IgD-negative memory B cell (primary cell): Measurements from ENCODE around the gene BZW2. TPM values are rescaled to one million over a fixed set of nuclear protein-coding genes. Genes with fewer than 3 reads are reported as not detected.

Experiments
- H3K27ac Mint-ChIP-seq, 3 donors: one replicate each; pipeline ENCODE4 v1.8.0; 2020 to 2022; ENCODE audit warnings: mild to moderate bottlenecking in 3 of 3, mixed read lengths in 3 of 3, moderate library complexity in 1 of 3
- H3K27me3 Mint-ChIP-seq: one replicate; pipeline ENCODE4 v1.8.0; 2021; ENCODE audit warnings: mixed read lengths
- H3K36me3 Mint-ChIP-seq: one replicate; pipeline ENCODE4 v1.8.0; 2020; ENCODE audit warnings: mild to moderate bottlenecking, mixed read lengths
- H3K4me1 Mint-ChIP-seq, 3 donors: one replicate each; pipeline ENCODE4 v1.8.0; 2020 to 2022; ENCODE audit warnings: mixed read lengths in 3 of 3, mild to moderate bottlenecking in 1 of 3
- H3K4me3 Mint-ChIP-seq, 4 donors: one replicate each; pipeline ENCODE4 v1.8.0; 2020 to 2022; ENCODE audit warnings: mild to moderate bottlenecking in 4 of 4, mixed read lengths in 4 of 4, moderate library complexity in 3 of 4
- H3K9me3 Mint-ChIP-seq, 3 donors: one replicate each; pipeline ENCODE4 v1.8.0; 2020 to 2021; ENCODE audit warnings: mixed read lengths in 3 of 3, mild to moderate bottlenecking in 1 of 3
- polyA plus RNA-seq: library from polyadenylated mRNA; unstranded; fragments of 300-500 nt; fragmentation: Illumina TruSeq; gene quantifications from one replicate; pipeline ENCODE4 v1.2.3, GENCODE V29; 2021

Gene BZW2
- polyA plus RNA-seq, 1 donor from 2014 or later, result 43.8 TPM

DNA sequence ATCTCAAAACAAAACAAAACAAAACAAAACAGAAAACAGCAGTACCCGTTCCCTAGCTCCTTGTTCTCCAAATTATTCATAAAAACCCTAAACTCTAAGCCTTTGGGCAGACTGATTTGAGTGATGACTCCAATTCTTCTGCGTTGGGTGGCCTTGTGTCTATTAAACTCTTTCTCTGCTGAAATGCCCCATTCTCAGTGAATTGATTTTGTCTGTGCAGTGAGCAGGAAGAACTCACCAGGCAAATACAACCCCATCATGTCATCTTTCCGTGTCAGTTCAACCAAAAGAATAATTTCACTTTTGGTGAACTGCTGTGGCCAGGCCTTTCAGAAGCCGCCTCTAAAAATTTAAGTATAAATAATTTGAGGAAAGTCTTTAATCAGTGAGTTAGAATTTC is 89.0 kb downstream of the BZW2 start:
- peaks cover 0 to 4% (median 0%) of the 10 kb centered on the region in 3 donors for H3K4me1 Mint-ChIP-seq
- no peaks in the 10 kb centered on the region for H3K9me3 Mint-ChIP-seq
- no peaks in the 10 kb centered on the region for H3K36me3 Mint-ChIP-seq
- no peaks in the 10 kb centered on the region for H3K27me3 Mint-ChIP-seq
- H3K4me3 Mint-ChIP-seq, result peak overlapping the region in 1 of 4 donors; percentile 43
- H3K27ac Mint-ChIP-seq, result no peak overlapping the region

GRCh38 chr7:16738011-16738688 is 92.2 kb downstream of the BZW2 start:
- Mint-ChIP-seq H3K4me3 (no peak overlapping the region), H3K4me1 (peaks cover 0 to 4% (median 2%) of the 10 kb centered on the region in 3 donors), H3K9me3 (no peaks in the 10 kb centered on the region), H3K36me3 (no peaks in the 10 kb centered on the region), H3K27me3 (no peaks in the 10 kb centered on the region), H3K27ac (no peak overlapping the region)

GRCh38 chr7:16739863-16740622 is 94.1 kb downstream of the BZW2 start:
- Mint-ChIP-seq H3K36me3 (no peaks in the 10 kb centered on the region), H3K4me1 (peaks cover 0 to 3% (median 2%) of the 10 kb centered on the region in 3 donors), H3K27me3 (no peaks in the 10 kb centered on the region), H3K4me3 (no peak overlapping the region), H3K27ac (no peak overlapping the region), H3K9me3 (no peaks in the 10 kb centered on the region)

- Mint-ChIP-seq H3K4me3 (no peak overlapping the region), H3K9me3 (no peaks in the 10 kb centered on the region), H3K27ac (no peak overlapping the region)
Measured at GRCh38 chr7:16740623-16740953, 94.6 kb downstream of the BZW2 start.

DNA sequence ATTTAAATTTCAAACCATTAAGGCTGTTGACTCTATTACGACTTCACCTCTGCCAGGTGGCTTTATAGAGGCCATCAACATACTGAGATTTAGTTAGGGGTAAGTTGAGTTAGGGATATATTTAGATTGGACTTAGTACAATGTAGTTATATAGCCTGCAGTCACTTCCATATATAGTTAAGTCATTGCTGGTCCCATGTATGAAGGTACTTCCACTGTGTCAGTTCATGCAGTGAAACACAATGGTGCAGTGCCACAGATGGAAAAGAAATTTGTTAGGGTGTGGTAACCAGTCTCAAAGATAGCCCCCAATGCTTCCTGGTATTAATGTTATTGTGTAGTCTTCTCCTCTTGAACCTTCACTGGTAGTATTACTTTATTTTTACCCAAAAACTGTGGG is 95.0 kb downstream of the BZW2 start:
- Mint-ChIP-seq H3K27me3 (no peaks in the 10 kb centered on the region), H3K27ac (no peak overlapping the region), H3K9me3 (no peaks in the 10 kb centered on the region), H3K4me1 (peaks cover 0 to 2% (median 0%) of the 10 kb centered on the region in 3 donors), H3K4me3 (no peak overlapping the region), H3K36me3 (no peaks in the 10 kb centered on the region)

More at GRCh38 chr7:16740623-16740953, 94.6 kb downstream of the BZW2 start:
- no peaks in the 10 kb centered on the region for H3K27me3 Mint-ChIP-seq
- peaks cover 0 to 2% (median 0%) of the 10 kb centered on the region in 3 donors for H3K4me1 Mint-ChIP-seq
- H3K36me3 Mint-ChIP-seq, result no peaks in the 10 kb centered on the region

DNA sequence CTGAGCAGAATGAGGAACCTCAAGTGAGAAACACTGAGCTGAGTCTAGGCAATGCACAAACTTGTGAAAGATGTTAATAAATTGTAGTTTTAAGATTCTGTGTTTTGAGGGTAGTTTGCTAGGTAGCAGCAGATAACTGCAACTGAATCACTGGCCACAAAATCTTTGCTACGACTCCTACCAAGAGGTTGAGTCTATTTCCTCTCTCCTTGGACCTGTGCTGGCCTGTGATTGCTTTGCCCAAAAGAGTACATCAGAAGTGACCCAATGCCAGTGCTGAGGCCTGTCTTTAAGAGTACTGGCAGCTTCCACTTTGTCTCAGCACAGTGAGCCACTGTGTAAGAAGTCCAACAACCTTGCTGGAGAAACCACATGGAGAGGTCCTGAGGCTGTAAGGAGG is 95.7 kb downstream of the BZW2 start:
- Mint-ChIP-seq H3K27ac (no peak overlapping the region), H3K9me3 (no peaks in the 10 kb centered on the region), H3K4me3 (no peak overlapping the region), H3K27me3 (no peaks in the 10 kb centered on the region), H3K4me1 (peaks cover 0 to 2% (median 0%) of the 10 kb centered on the region in 3 donors), H3K36me3 (no peaks in the 10 kb centered on the region)

DNA sequence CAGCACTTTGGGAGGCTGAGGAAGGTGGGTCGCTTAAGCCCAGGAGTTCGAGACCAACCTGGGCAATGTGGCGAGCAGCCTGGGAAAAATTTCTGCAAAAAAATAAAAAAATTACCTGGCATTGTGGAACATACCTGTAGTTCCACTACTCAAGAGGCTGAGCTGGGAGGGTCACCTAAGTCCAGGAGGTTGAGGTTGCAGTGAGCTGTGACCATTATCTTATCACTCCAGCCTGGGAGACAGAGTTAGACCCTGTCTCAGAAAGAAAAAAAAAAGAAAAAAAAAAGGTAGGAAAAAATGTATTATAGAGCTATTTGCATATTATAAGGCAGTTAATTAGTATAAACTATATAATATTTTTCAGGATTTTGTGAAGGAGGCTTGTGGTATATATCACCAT is 96.6 kb downstream of the BZW2 start:
- Mint-ChIP-seq H3K9me3 (no peaks in the 10 kb centered on the region), H3K27ac (no peak overlapping the region), H3K36me3 (no peaks in the 10 kb centered on the region), H3K4me1 (peaks cover 0 to 2% (median 0%) of the 10 kb centered on the region in 3 donors), H3K4me3 (no peak overlapping the region), H3K27me3 (no peaks in the 10 kb centered on the region)

DNA sequence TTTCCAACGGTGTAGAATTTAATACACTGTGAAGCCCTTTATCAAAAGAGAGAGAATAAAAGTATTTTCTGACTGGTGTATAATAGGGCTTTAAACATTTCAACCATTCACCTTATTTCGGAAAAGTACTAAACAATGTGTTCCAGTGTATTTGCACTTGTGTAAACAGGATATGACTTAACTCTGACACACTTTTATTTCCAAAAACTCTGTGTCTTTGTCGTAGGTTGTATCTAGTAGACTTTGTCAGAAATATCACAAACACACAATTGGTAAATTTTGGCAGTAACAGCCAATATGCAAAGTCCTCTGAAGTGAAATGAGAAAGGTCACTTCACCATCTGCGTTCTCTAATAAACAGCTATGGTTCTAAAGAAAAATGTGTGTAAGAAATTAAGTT is 97.3 kb downstream of the BZW2 start:
- Mint-ChIP-seq H3K36me3 (no peaks in the 10 kb centered on the region), H3K27me3 (no peaks in the 10 kb centered on the region), H3K4me3 (no peak overlapping the region), H3K9me3 (no peaks in the 10 kb centered on the region), H3K27ac (no peak overlapping the region), H3K4me1 (peaks cover 0 to 2% (median 0%) of the 10 kb centered on the region in 3 donors)

GRCh38 chr7:16744518-16745250 is 98.7 kb downstream of the BZW2 start:
- Mint-ChIP-seq H3K4me1 (peaks cover 0 to 2% (median 0%) of the 10 kb centered on the region in 3 donors), H3K36me3 (no peaks in the 10 kb centered on the region), H3K9me3 (no peaks in the 10 kb centered on the region), H3K27me3 (no peaks in the 10 kb centered on the region), H3K27ac (no peak overlapping the region), H3K4me3 (no peak overlapping the region)

- no peaks in the 10 kb centered on the region for H3K9me3 Mint-ChIP-seq
- H3K27ac Mint-ChIP-seq, result peak overlapping the region in 1 of 3 donors; percentile 5
- no peaks in the 10 kb centered on the region for H3K27me3 Mint-ChIP-seq
- no peaks in the 10 kb centered on the region for H3K36me3 Mint-ChIP-seq
- H3K4me3 Mint-ChIP-seq, result peak overlapping the region in 1 of 4 donors; percentile 4
- no peaks in the 10 kb centered on the region for H3K4me1 Mint-ChIP-seq
Measured at GRCh38 chr7:16745645-16746044, 99.7 kb downstream of the BZW2 start.

- no peaks in the 10 kb centered on the region for H3K4me1 Mint-ChIP-seq
- no peak overlapping the region for H3K4me3 Mint-ChIP-seq
- H3K9me3 Mint-ChIP-seq, result no peaks in the 10 kb centered on the region
- no peaks in the 10 kb centered on the region for H3K27me3 Mint-ChIP-seq
- no peak overlapping the region for H3K27ac Mint-ChIP-seq
- H3K36me3 Mint-ChIP-seq, result no peaks in the 10 kb centered on the region
Measured at GRCh38 chr7:16747102-16747501, 101.1 kb downstream of the BZW2 start.

DNA sequence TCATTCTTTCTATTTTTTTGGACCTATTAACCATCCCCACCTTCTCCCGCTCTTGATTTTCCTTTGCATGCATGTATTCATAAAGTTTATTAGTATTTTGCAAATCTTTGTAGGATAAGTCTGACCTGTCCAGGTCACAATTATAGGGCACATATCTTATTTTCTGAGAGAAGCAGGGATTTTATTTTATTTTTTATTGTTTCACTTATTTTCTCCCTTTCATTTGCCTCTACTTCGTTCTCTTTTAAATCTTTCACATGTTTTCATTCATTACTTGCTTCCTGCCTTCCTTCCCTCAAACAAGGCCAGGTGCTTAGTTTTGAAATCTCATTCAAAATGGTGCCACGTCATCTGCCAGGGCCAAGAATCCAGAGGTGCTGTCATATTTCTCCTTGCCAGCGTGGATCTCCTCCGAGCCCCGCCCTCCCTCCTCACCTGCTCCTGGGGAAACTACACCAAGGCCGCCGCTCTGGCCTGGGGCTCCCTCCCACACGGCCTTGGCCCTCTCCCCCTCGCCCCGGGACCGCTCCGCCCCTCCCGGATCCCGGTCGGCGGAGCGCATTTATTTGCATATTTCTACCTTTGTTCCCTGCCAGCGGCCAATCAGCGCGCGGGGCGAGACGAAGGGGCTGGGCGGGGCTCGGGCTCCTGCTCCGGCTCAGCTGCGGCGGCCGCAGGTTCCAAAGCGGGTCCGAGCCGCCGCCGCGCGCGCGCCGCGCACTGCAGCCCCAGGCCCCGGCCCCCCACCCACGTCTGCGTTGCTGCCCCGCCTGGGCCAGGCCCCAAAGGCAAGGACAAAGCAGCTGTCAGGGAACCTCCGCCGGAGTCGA is 107.3 kb downstream of the BZW2 start, which contains the start of gene TSPAN13:
Gene TSPAN13, plus strand, starts transcription at position 654 of the 830 bp plus-strand sequence. CDS start 213 bp downstream, outside the sequence.
- Mint-ChIP-seq H3K4me1 (peaks cover 27 to 31% (median 30%) of the 10 kb centered on the region in 3 donors), H3K27me3 (no peaks in the 10 kb centered on the region), H3K9me3 (no peaks in the 10 kb centered on the region), H3K36me3 (no peaks in the 10 kb centered on the region), H3K27ac (peak within 1 kb of the TSS; percentile 71 to 92 (median 89)), H3K4me3 (peak within 1 kb of the TSS; percentile 89 to 100 (median 96))

DNA sequence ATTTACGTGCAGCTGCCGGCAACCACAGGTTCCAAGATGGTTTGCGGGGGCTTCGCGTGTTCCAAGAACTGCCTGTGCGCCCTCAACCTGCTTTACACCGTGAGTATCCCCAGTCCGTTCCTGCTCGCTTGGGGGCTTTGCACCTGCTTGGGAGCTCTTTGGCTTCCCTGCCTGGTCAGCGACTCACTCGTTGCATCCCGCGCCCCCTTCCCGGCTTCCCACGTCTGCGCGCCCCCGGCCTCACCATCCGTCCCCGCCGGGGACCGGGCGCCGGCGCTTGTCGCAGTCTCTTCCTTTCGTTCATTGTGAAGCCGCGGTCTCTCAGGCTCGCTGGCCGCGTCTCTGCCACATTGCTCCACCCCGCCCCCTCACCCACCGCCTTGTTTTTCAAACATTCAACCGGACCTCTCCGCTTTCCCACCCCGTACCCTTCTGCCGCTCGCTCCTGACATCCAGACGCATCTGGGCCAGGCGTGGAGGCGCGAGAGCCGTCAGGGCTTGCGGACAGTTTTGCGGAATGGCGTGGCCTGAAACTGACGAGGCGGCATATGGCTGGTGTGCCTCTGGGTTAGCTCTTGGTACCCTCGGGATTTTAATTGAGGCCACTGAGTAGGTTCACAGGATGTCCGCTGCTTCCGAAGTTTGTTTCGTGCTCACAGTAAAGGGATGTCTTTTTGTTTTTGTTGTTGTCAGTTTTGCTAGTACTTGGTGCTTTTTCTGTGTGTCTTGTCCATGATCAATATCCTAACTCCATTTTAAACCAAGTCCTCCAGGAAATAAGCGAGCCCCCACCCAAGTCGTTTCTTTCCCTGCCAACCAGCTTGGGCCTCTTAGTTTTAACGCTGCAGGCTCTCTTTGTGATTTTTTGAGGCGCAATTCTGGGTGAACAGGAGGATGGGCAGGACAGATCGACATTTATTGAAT is 108.2 kb downstream of the BZW2 start:
- Mint-ChIP-seq H3K4me1 (peaks cover 35 to 38% (median 38%) of the 10 kb centered on the region in 3 donors), H3K9me3 (no peaks in the 10 kb centered on the region), H3K27ac (peak overlapping the region; percentile 71 to 92 (median 89)), H3K36me3 (no peaks in the 10 kb centered on the region), H3K27me3 (no peaks in the 10 kb centered on the region), H3K4me3 (peak overlapping the region; percentile 89 to 100 (median 96))
